ENCODE measurements around the gene PRKN. TPM values are rescaled to one million over a fixed set of nuclear protein-coding genes. Genes with fewer than 3 reads are reported as not detected.

The PRKN gene
- total RNA-seq, 1 experiment from 2014 or later = 0.46 TPM

GRCh38 chr6:162203287-162203686 lies 524.3 kb downstream of the PRKN start:
- Histone ChIP-seq H3K9me3 (ENCODE audit: control insufficient read depth, insufficient read depth, low read depth, low read length) (no peaks in the 10 kb centered on the region), H3K27ac (ENCODE audit: low read length) (no peak overlapping the region), H3K36me3 (ENCODE audit: control insufficient read depth, insufficient read depth, low read length) (no peaks in the 10 kb centered on the region), H3K27me3 (ENCODE audit: control insufficient read depth, insufficient read depth, low read length) (no peaks in the 10 kb centered on the region), H3K4me1 (ENCODE audit: control insufficient read depth, insufficient read depth, low read length) (no peaks in the 10 kb centered on the region), H3K4me3 (ENCODE audit: low read depth in 2 of 2, low read length in 2 of 2) (no peak overlapping the region)
- intact Hi-C loops (cut with micrococcal nuclease; ENCODE audit: unreplicated experiment) (no loop called here), in situ Hi-C loops (cut with HindIII; ENCODE audit: low pct_unique_long_range_greater_than_20kb, low sequenced_read_pairs) (no loop called here)
- no peak for TF ChIP-seq TCF7L2 (IDR thresholded peaks at IDR 0.05; ENCODE audit: low read depth, low read length)
- TF ChIP-seq REST (IDR thresholded peaks at IDR 0.05; ENCODE audit: insufficient read depth in 1 of 2, low read depth in 2 of 2, low read length in 1 of 2) = no peak
- no peak for TF ChIP-seq POLR2AphosphoS5 (IDR thresholded peaks at IDR 0.05; ENCODE audit: low read depth, low read length)
- no peak for TF ChIP-seq CTCF (IDR thresholded peaks at IDR 0.05)
- no peak for TF ChIP-seq SIN3A (IDR thresholded peaks at IDR 0.05; ENCODE audit: borderline replicate concordance, insufficient read depth, low read depth, low read length)
- CTCF ChIA-PET = no interaction called here
- DNase-seq (ENCODE audit: low read depth, low spot score) (no peak), ATAC-seq (no peak)
- POLR2A ChIA-PET = no interaction called here
- BruUV-seq (replicated peaks) = no TSS peak

GRCh38 chr6:162200945-162201690 lies 526.4 kb downstream of the PRKN start:
- Histone ChIP-seq H3K4me3 (ENCODE audit: low read depth in 2 of 2, low read length in 2 of 2) (no peak overlapping the region), H3K27me3 (ENCODE audit: control insufficient read depth, insufficient read depth, low read length) (no peaks in the 10 kb centered on the region), H3K4me1 (ENCODE audit: control insufficient read depth, insufficient read depth, low read length) (no peaks in the 10 kb centered on the region), H3K9me3 (ENCODE audit: control insufficient read depth, insufficient read depth, low read depth, low read length) (no peaks in the 10 kb centered on the region), H3K27ac (ENCODE audit: low read length) (no peak overlapping the region), H3K36me3 (ENCODE audit: control insufficient read depth, insufficient read depth, low read length) (no peaks in the 10 kb centered on the region)
- ChIA-PET POLR2A (no interaction called here), CTCF (no interaction called here)
- DNase-seq (ENCODE audit: low read depth, low spot score) = no peak
- no peak for ATAC-seq
- BruUV-seq (replicated peaks) = no TSS peak
- TF ChIP-seq TCF7L2 (IDR thresholded peaks at IDR 0.05; ENCODE audit: low read depth, low read length) (no peak), REST (IDR thresholded peaks at IDR 0.05; ENCODE audit: insufficient read depth in 1 of 2, low read depth in 2 of 2, low read length in 1 of 2) (no peak)
- in situ Hi-C loops (cut with HindIII; ENCODE audit: low pct_unique_long_range_greater_than_20kb, low sequenced_read_pairs) = no loop called here
- intact Hi-C loops (cut with micrococcal nuclease; ENCODE audit: unreplicated experiment) = no loop called here
